ENCODE data around the gene PACRG. TPM values are rescaled to one million over a fixed set of nuclear protein-coding genes. Genes with fewer than 3 reads are reported as not detected.

The PACRG gene
- total and polyA plus RNA-seq, 2 experiments from 2014 or later: 0.17 to 0.68 TPM

DNA sequence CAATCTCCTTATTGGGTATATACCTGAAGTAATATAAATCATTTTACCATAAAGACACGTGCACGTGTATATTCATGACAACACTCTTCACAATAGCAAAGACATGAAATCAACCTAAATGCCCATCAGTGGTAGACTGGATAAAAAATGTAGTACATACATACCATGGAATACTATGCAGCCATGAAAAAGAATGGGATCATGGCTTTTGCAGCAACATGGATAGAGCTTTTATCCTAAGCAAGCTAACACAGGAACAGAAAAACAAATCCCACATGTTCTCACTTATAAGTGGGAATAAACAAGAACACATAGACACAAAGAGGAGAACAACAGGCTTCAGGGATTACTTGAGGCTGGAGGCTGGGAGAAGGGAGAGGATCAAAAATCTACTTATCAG is 478.4 kb downstream of the PACRG start:
- no peak overlapping the region for H3K27ac Mint-ChIP-seq
- no peak for TF ChIP-seq ZNF114 (CRISPR knock-in tag; IDR thresholded peaks at IDR 0.05)
- TF ChIP-seq EZH2phosphoT487 (IDR thresholded peaks at IDR 0.05; ENCODE audit: unreplicated experiment): no peak
- TF ChIP-seq STAT1 (IDR thresholded peaks at IDR 0.05; ENCODE audit: unreplicated experiment): no peak
- TF ChIP-seq EZH2 (IDR thresholded peaks at IDR 0.05; ENCODE audit: low read depth, unreplicated experiment): no peak

GRCh38 chr6:163207431-163208383 is 479.9 kb downstream of the PACRG start:
- H3F3A ChIP-seq (replicated peaks; ENCODE audit: low read depth): no peaks in the 10 kb centered on the region
- Mint-ChIP-seq H3K27me3 (ENCODE audit: insufficient read depth, low read depth, poor library complexity) (peaks cover under 1% of the 10 kb centered on the region), H3K9me3 (peaks cover 26% of the 10 kb centered on the region), H3K36me3 (ENCODE audit: low read depth) (peaks cover 14% of the 10 kb centered on the region), H3K4me3 (no peak overlapping the region), H3K27ac (no peak overlapping the region), H3K4me1 (no peaks in the 10 kb centered on the region)
- no peak overlapping the region for H3K27ac ChIP-seq (ENCODE audit: low read depth)
- H3K4me3 ChIP-seq: no peak overlapping the region
- no peaks in the 10 kb centered on the region for H3K27me3 ChIP-seq (ENCODE audit: insufficient read depth)
- H4K20me1 ChIP-seq (replicated peaks; ENCODE audit: insufficient read depth): no peaks in the 10 kb centered on the region
- H3K79me2 ChIP-seq (replicated peaks; ENCODE audit: insufficient read depth): no peaks in the 10 kb centered on the region
- TF ChIP-seq ZNF331 (CRISPR knock-in tag; IDR thresholded peaks at IDR 0.05; ENCODE audit: low read depth) (no peak), ZNF462 (CRISPR knock-in tag; IDR thresholded peaks at IDR 0.05) (no peak), STAT1 (IDR thresholded peaks at IDR 0.05; ENCODE audit: unreplicated experiment) (no peak), CREB1 (CRISPR knock-in tag; IDR thresholded peaks at IDR 0.05; ENCODE audit: low read depth) (no peak)
- H3K36me3 ChIP-seq (ENCODE audit: insufficient read depth): 0 out of 2 replicates have a peak, but pooled peaks cover 7% of the 10 kb centered on the region
- H3K4me2 ChIP-seq: no peak overlapping the region
- DNase-seq (ENCODE audit: low spot score) (no peak), ATAC-seq (no peak)
- no peak overlapping the region for H2AFZ ChIP-seq
- no peaks in the 10 kb centered on the region for H3K4me1 ChIP-seq (ENCODE audit: insufficient read depth)
- H3K9me2 ChIP-seq (ENCODE audit: insufficient read depth): no peaks in the 10 kb centered on the region

More for the DNA sequence above, 478.4 kb downstream of the PACRG start:
- Histone ChIP-seq H3K4me3 (no peak overlapping the region), H3K27ac (ENCODE audit: low read depth) (no peak overlapping the region), H3F3A (replicated peaks; ENCODE audit: low read depth) (no peaks in the 10 kb centered on the region), H3K27me3 (ENCODE audit: insufficient read depth) (no peaks in the 10 kb centered on the region), H3K4me1 (ENCODE audit: insufficient read depth) (no peaks in the 10 kb centered on the region), H3K36me3 (ENCODE audit: insufficient read depth) (0 out of 2 replicates have a peak, but pooled peaks cover 3% of the 10 kb centered on the region), H3K79me2 (replicated peaks; ENCODE audit: insufficient read depth) (no peaks in the 10 kb centered on the region), H2AFZ (no peak overlapping the region), H4K20me1 (replicated peaks; ENCODE audit: insufficient read depth) (no peaks in the 10 kb centered on the region), H3K9me2 (ENCODE audit: insufficient read depth) (no peaks in the 10 kb centered on the region), H3K4me2 (no peak overlapping the region)
- Mint-ChIP-seq H3K9me3 (peaks cover 14% of the 10 kb centered on the region), H3K4me3 (no peak overlapping the region), H3K27me3 (ENCODE audit: insufficient read depth, low read depth, poor library complexity) (peaks cover 1% of the 10 kb centered on the region), H3K36me3 (ENCODE audit: low read depth) (peaks cover 4% of the 10 kb centered on the region; the same call in 2 of the 3 replicates), H3K4me1 (no peaks in the 10 kb centered on the region)
- no peak for ATAC-seq
- DNase-seq (ENCODE audit: low spot score): no peak
